ENCODE results near the gene HDDC3. TPM values are rescaled to one million over a fixed set of nuclear protein-coding genes. Genes with fewer than 3 reads are reported as not detected.

Gene HDDC3
- total and polyA plus RNA-seq, 9 donors = 10.0 to 13.5 (median 11.6) TPM

DNA sequence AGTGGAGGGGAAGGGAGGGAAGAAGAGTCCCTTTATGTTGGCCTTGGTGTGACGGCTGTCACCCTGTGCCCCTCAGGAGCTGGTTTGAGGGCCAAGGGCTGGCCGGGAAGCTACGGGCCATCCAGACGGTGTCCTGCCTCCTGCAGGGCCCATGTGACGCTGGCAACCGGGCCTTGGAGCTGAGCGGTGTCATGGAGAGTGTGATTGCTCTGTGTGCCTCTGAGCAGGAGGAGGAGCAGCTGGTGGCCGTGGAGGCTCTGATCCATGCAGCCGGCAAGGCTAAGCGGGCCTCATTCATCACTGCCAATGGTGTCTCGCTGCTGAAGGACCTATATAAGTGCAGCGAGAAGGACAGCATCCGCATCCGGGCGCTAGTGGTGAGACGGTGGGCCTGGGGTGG, 14.2 kb upstream of the HDDC3 start:
- no peaks in the 10 kb centered on the region for H3K4me1 ChIP-seq (ENCODE audit: control insufficient read depth, insufficient read depth, low read length)
- WGBS (ENCODE audit: insufficient coverage) = 95% methylated on average over 11 of the region's 16 CpGs
- no peaks in the 10 kb centered on the region for H3K27me3 ChIP-seq (ENCODE audit: control insufficient read depth, insufficient read depth, low read length)
- no peaks in the 10 kb centered on the region for H3K9me3 ChIP-seq (replicated peaks; ENCODE audit: control insufficient read depth, low read depth, low read length)
- H3K36me3 ChIP-seq (ENCODE audit: control insufficient read depth, insufficient read depth, low read length) = peaks cover 86% of the 10 kb centered on the region
- no peak overlapping the region for H3K4me3 ChIP-seq (ENCODE audit: low read length)
- no peak overlapping the region for H3K27ac ChIP-seq (ENCODE audit: low read length)
- no peak for DNase-seq

- 68% methylated on average over 5 of the region's 7 CpGs for WGBS (ENCODE audit: insufficient coverage)
- no peak overlapping the region for H3K27ac ChIP-seq (ENCODE audit: low read length)
These were observed 12.7 kb upstream of the HDDC3 start for GRCh38 chr15:90945091-90945490.

DNA sequence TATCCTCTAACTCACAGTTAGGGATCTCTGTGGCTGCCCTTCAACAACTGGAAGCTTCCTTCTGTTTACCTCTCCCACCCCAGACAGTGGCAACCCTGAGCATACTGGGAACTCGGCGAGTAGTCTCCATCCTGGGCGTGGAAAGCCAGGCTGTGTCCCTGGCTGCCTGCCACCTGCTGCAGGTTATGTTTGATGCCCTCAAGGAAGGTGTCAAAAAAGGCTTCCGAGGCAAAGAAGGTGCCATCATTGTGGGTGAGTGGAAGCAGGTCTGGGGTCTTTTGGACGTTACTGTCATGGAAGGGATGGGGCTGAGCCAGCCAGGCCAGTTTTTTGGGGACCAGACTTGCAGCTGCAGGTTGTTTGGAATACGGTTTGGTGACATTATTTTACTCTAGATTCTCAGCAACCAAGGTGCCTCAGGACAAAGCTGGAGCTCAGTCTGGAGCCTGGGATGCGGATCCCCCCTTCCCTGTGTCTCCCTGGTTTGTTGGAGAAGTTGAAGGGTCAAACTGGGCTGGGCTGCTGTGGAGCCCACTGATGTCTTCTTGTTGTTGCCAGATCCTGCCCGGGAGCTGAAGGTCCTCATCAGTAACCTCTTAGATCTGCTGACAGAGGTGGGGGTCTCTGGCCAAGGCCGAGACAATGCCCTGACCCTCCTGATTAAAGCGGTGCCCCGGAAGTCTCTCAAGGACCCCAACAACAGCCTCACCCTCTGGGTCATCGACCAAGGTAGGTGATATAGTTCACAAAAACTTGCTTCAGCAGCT, 10.2 kb upstream of the HDDC3 start:
- H3K27me3 ChIP-seq (ENCODE audit: control insufficient read depth, insufficient read depth, low read length) = no peaks in the 10 kb centered on the region
- no peaks in the 10 kb centered on the region for H3K9me3 ChIP-seq (replicated peaks; ENCODE audit: control insufficient read depth, low read depth, low read length)
- WGBS (ENCODE audit: insufficient coverage) = 96% methylated on average over 7 of the region's 12 CpGs
- H3K27ac ChIP-seq (ENCODE audit: low read length) = no peak overlapping the region
- H3K4me1 ChIP-seq (ENCODE audit: control insufficient read depth, insufficient read depth, low read length) = no peaks in the 10 kb centered on the region
- DNase-seq = no peak
- H3K4me3 ChIP-seq (ENCODE audit: low read length) = no peak overlapping the region
- H3K36me3 ChIP-seq (ENCODE audit: control insufficient read depth, insufficient read depth, low read length) = peaks cover 85% of the 10 kb centered on the region

More at GRCh38 chr15:90945091-90945490, 12.7 kb upstream of the HDDC3 start:
- Histone ChIP-seq H3K4me3 (ENCODE audit: low read length) (no peak overlapping the region), H3K4me1 (ENCODE audit: control insufficient read depth, insufficient read depth, low read length) (no peaks in the 10 kb centered on the region), H3K9me3 (replicated peaks; ENCODE audit: control insufficient read depth, low read depth, low read length) (no peaks in the 10 kb centered on the region), H3K36me3 (ENCODE audit: control insufficient read depth, insufficient read depth, low read length) (peaks cover 85% of the 10 kb centered on the region), H3K27me3 (ENCODE audit: control insufficient read depth, insufficient read depth, low read length) (no peaks in the 10 kb centered on the region)
- no peak for DNase-seq

GRCh38 chr15:90941038-90941437, 8.7 kb upstream of the HDDC3 start:
- Histone ChIP-seq H3K27ac (ENCODE audit: low read length) (no peak overlapping the region), H3K9me3 (replicated peaks; ENCODE audit: control insufficient read depth, low read depth, low read length) (no peaks in the 10 kb centered on the region), H3K36me3 (ENCODE audit: control insufficient read depth, insufficient read depth, low read length) (peaks cover 81% of the 10 kb centered on the region), H3K27me3 (ENCODE audit: control insufficient read depth, insufficient read depth, low read length) (no peaks in the 10 kb centered on the region), H3K4me1 (ENCODE audit: control insufficient read depth, insufficient read depth, low read length) (peaks cover 5% of the 10 kb centered on the region), H3K4me3 (ENCODE audit: low read length) (no peak overlapping the region)
- 95% methylated on average over 4 of the region's 4 CpGs for WGBS (ENCODE audit: insufficient coverage)
- DNase-seq = no peak

GRCh38 chr15:90939756-90940155, 7.4 kb upstream of the HDDC3 start:
- peaks cover 12% of the 10 kb centered on the region for H3K4me1 ChIP-seq (ENCODE audit: control insufficient read depth, insufficient read depth, low read length)
- 80% methylated on average over 2 of the region's 7 CpGs for WGBS (ENCODE audit: insufficient coverage)
- no peak overlapping the region for H3K27ac ChIP-seq (ENCODE audit: low read length)
- H3K36me3 ChIP-seq (ENCODE audit: control insufficient read depth, insufficient read depth, low read length) = peaks cover 74% of the 10 kb centered on the region
- H3K27me3 ChIP-seq (ENCODE audit: control insufficient read depth, insufficient read depth, low read length) = no peaks in the 10 kb centered on the region
- no peaks in the 10 kb centered on the region for H3K9me3 ChIP-seq (replicated peaks; ENCODE audit: control insufficient read depth, low read depth, low read length)
- no peak overlapping the region for H3K4me3 ChIP-seq (ENCODE audit: low read length)
- DNase-seq = no peak

GRCh38 chr15:90938261-90938660, 5.9 kb upstream of the HDDC3 start:
- Histone ChIP-seq H3K27me3 (ENCODE audit: control insufficient read depth, insufficient read depth, low read length) (no peaks in the 10 kb centered on the region), H3K36me3 (ENCODE audit: control insufficient read depth, insufficient read depth, low read length) (peaks cover 60% of the 10 kb centered on the region), H3K4me1 (ENCODE audit: control insufficient read depth, insufficient read depth, low read length) (peaks cover 21% of the 10 kb centered on the region), H3K9me3 (replicated peaks; ENCODE audit: control insufficient read depth, low read depth, low read length) (no peaks in the 10 kb centered on the region), H3K4me3 (ENCODE audit: low read length) (no peak overlapping the region), H3K27ac (ENCODE audit: low read length) (no peak overlapping the region)
- DNase-seq = no peak
- WGBS (ENCODE audit: insufficient coverage) = 100% methylated on average over 1 of the region's 5 CpGs

DNA sequence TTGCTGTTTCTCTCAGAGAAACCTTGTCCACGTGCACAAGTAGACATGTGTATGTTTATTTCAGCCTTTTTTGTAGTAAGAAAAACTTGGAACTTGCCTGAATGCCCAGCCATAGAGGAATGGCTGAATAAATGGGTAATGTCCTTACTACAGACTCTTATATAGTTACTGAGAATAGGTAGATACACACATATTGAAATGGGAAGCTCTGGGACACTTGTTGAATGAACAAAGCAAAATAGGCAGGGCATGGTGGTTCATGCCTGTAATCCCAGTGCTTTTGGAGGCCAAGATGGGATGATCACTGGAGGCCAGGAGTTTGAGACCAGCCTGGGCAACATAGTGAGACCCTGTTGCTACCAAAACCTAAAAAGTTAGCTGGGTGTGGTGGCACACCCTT, 4.5 kb upstream of the HDDC3 start:
- no peak overlapping the region for H3K4me3 ChIP-seq (ENCODE audit: low read length)
- no peak for DNase-seq
- no peaks in the 10 kb centered on the region for H3K9me3 ChIP-seq (replicated peaks; ENCODE audit: control insufficient read depth, low read depth, low read length)
- peaks cover 33% of the 10 kb centered on the region for H3K4me1 ChIP-seq (ENCODE audit: control insufficient read depth, insufficient read depth, low read length)
- no CpG with 5 or more reads among the region's 1 CpG for WGBS (ENCODE audit: insufficient coverage)
- H3K36me3 ChIP-seq (ENCODE audit: control insufficient read depth, insufficient read depth, low read length) = peaks cover 46% of the 10 kb centered on the region
- H3K27me3 ChIP-seq (ENCODE audit: control insufficient read depth, insufficient read depth, low read length) = no peaks in the 10 kb centered on the region
- no peak overlapping the region for H3K27ac ChIP-seq (ENCODE audit: low read length)

DNA sequence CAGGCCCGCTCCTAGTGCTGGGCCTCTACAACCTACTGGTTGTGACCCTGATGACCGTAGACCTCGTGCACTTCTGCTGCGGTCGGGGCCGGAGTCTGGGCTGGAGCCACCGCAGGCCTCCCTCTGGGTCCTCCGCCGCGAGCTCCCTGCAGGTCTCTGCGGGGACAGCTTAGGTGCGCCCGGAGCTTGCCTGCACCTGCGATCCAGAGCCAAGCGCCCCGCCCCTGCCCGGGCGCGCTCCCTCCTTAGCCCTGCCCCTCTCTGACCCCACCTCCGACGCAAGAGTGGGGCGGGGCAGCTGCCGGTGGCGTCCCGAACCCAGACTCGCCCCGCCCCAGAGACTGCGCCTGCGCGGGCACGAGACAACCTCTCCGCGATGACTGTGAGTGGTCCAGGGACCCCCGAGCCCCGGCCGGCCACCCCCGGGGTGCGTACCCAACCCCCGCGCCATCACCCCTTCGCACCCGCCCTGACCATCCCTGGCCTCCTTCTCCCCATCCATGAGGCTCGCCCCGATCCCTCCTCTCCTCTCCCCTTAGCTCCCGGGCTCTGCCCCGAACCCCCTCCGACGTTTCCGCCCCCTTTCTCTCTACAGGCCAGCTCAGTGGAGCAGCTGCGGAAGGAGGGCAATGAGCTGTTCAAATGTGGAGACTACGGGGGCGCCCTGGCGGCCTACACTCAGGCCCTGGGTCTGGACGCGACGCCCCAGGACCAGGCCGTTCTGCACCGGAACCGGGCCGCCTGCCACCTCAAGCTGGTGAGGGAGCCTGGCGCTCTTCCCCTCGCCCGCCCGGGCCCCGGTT, 2.8 kb upstream of the HDDC3 start, which contains the start of gene UNC45A:
Gene UNC45A (plus strand): TSS at position 337 of the 803 bp plus-strand sequence. CDS start 40 bp downstream, at position 377.
- Histone ChIP-seq H3K4me1 (ENCODE audit: control insufficient read depth, insufficient read depth, low read length) (peaks cover 48% of the 10 kb centered on the region), H3K4me3 (ENCODE audit: low read length) (peak within 1 kb of the TSS; percentile 73), H3K9me3 (replicated peaks; ENCODE audit: control insufficient read depth, low read depth, low read length) (no peaks in the 10 kb centered on the region), H3K27me3 (ENCODE audit: control insufficient read depth, insufficient read depth, low read length) (no peaks in the 10 kb centered on the region), H3K36me3 (ENCODE audit: control insufficient read depth, insufficient read depth, low read length) (peaks cover 32% of the 10 kb centered on the region), H3K27ac (ENCODE audit: low read length) (peak within 1 kb of the TSS; percentile 83)
- peak; percentile 95 for DNase-seq
- WGBS (ENCODE audit: insufficient coverage) = under 1% methylated on average over 65 of the region's 65 CpGs

GRCh38 chr15:90934256-90934948, 2.1 kb upstream of the HDDC3 start:
- H3K4me1 ChIP-seq (ENCODE audit: control insufficient read depth, insufficient read depth, low read length) = peaks cover 48% of the 10 kb centered on the region
- H3K27ac ChIP-seq (ENCODE audit: low read length) = peak overlapping the region; percentile 40
- H3K36me3 ChIP-seq (ENCODE audit: control insufficient read depth, insufficient read depth, low read length) = peaks cover 25% of the 10 kb centered on the region
- H3K4me3 ChIP-seq (ENCODE audit: low read length) = peak overlapping the region; percentile 73
- DNase-seq = peak; percentile 87
- 2% methylated on average over 14 of the region's 19 CpGs for WGBS (ENCODE audit: insufficient coverage)
- no peaks in the 10 kb centered on the region for H3K9me3 ChIP-seq (replicated peaks; ENCODE audit: control insufficient read depth, low read depth, low read length)
- H3K27me3 ChIP-seq (ENCODE audit: control insufficient read depth, insufficient read depth, low read length) = no peaks in the 10 kb centered on the region

- DNase-seq = no peak
- 78% methylated on average over 1 of the region's 1 CpG for WGBS (ENCODE audit: insufficient coverage)
- H3K27me3 ChIP-seq (ENCODE audit: control insufficient read depth, insufficient read depth, low read length) = no peaks in the 10 kb centered on the region
- H3K27ac ChIP-seq (ENCODE audit: low read length) = no peak overlapping the region
- no peak overlapping the region for H3K4me3 ChIP-seq (ENCODE audit: low read length)
- H3K4me1 ChIP-seq (ENCODE audit: control insufficient read depth, insufficient read depth, low read length) = peaks cover 51% of the 10 kb centered on the region
- no peaks in the 10 kb centered on the region for H3K9me3 ChIP-seq (replicated peaks; ENCODE audit: control insufficient read depth, low read depth, low read length)
- H3K36me3 ChIP-seq (ENCODE audit: control insufficient read depth, insufficient read depth, low read length) = peaks cover 17% of the 10 kb centered on the region
These were observed 952 bp upstream of the HDDC3 start for GRCh38 chr15:90933301-90933700.

All from muscle of leg (tissue), 11 donors.